T-helper 17 cell (primary cell): ENCODE data around the gene DEFB114. TPM values are rescaled to one million over a fixed set of nuclear protein-coding genes. Genes with fewer than 3 reads are reported as not detected.

Experiments used
- ATAC-seq: fragments of 150-1000 bp; cut with Tn5 transposase; 2 replicates; pipeline ENCODE4 v1.10.0; 2021; ENCODE audit warnings: mild to moderate bottlenecking, moderate library complexity
- DNase-seq, 3 donors: peaks; one replicate each; pipeline versions ENCODE4 v3.0.0 to v3.0.0-alpha.2; 2020 to 2021
- H3K9me3 ChIP-seq: one replicate; pipeline ENCODE4 v1.7.0; 2013; ENCODE audit warnings: low read length, mild to moderate bottlenecking; ENCODE audit not compliant: control insufficient read depth, poor library complexity, severe bottlenecking
- H3K27ac Mint-ChIP-seq: one replicate; pipeline ENCODE4 v1.8.0; 2022; ENCODE audit warnings: mild to moderate bottlenecking, moderate library complexity, mixed read lengths
- H3K27me3 Mint-ChIP-seq: one replicate; pipeline ENCODE4 v1.8.0; 2022; ENCODE audit warnings: mixed read lengths
- H3K36me3 Mint-ChIP-seq: one replicate; pipeline ENCODE4 v1.8.0; 2022; ENCODE audit warnings: low read depth, mixed read lengths
- H3K4me1 Mint-ChIP-seq: one replicate; pipeline ENCODE4 v1.8.0; 2022; ENCODE audit warnings: mild to moderate bottlenecking, mixed read lengths
- H3K4me3 Mint-ChIP-seq: one replicate; pipeline ENCODE4 v1.8.0; 2022; ENCODE audit warnings: mild to moderate bottlenecking, moderate library complexity, mixed read lengths
- total RNA-seq, 4 donors: library from RNA in 2 of 4; stranded (reverse) in 2 of 4; gene quantifications; one replicate each; pipeline ENCODE4 v1.2.3 and lab custom pipeline; 2022 to 2026

Gene DEFB114
- total RNA-seq, 2 donors from 2014 or later: not detected

DNA sequence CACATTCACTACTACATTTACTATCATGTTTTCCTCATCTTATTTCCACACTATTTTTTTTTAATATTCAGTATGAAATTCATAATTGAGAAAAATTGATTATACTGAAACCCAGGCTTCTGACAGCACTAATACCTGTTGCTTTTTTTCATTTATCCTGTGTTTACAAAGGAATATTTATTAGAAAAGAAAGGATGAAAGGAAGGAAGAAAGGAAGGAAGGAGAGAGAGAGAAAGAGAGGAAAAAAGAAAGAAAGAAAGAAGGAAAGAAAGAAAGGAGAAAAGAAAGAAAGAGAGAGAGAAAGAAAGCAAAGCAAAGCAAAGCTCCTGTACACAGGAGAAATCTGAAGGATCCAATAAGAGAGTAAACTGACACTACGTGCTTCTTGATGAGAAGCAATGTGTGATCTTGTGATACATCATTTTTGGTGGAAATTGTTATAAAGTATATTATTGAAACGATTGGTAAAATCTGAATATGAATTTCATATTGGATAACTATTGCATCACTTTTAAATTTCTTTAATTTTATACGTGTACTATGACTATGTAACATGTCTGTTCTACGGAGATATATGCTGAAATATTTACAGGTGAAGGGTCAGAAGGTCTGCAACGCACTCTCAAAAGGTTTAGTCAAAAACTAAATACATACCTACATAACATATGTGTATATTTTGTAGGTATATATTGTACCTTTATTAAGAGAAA, 43.9 kb downstream of the DEFB114 start:
- Mint-ChIP-seq H3K27ac (no peak overlapping the region), H3K36me3 (no peaks in the 10 kb centered on the region), H3K4me1 (no peaks in the 10 kb centered on the region), H3K4me3 (no peak overlapping the region), H3K27me3 (no peaks in the 10 kb centered on the region)
- DNase-seq: no peak
- ATAC-seq: no peak
- H3K9me3 ChIP-seq: no peaks in the 10 kb centered on the region

DNA sequence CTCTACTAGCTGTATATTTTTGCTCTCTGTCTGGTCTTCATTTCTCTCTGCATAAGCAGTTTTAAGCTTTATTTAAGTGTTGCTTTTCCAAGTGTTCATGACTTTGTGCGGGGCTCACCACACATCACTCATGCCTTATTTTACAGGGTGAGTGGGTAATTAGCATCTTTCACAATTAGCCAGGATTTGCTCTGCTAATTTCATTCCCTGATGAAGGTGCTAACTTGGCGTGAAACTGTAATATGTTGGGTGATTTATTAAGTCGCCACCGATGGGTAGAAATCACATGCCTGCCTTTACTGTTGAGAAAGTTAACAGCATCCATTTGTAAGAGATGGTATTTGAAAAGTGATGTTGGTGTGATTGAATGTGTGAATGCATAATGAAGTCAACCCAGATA, 44.7 kb downstream of the DEFB114 start:
- H3K9me3 ChIP-seq: no peaks in the 10 kb centered on the region
- no peaks in the 10 kb centered on the region for H3K4me1 Mint-ChIP-seq
- ATAC-seq (no peak), DNase-seq (no peak)
- no peaks in the 10 kb centered on the region for H3K36me3 Mint-ChIP-seq
- no peak overlapping the region for H3K27ac Mint-ChIP-seq
- no peak overlapping the region for H3K4me3 Mint-ChIP-seq
- no peaks in the 10 kb centered on the region for H3K27me3 Mint-ChIP-seq

DNA sequence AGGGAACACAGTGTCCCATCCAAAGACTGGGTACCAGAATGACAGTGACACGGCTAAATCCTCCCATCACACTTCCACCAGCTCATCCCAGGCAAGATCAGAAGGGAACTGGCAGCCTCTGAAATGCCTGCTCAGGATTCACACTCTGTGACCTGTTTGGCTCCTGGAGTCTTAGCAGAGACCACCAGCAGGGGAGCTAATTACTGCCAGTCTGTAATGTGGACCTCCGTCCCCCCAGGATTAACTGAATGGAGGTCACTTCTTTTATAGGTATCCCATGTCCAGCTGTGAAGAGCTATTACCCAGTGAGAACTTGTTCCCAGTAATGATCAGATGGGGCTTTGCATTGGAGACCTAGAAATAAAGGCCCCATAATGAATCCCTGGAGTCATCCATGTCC, 45.2 kb downstream of the DEFB114 start:
- no peaks in the 10 kb centered on the region for H3K36me3 Mint-ChIP-seq
- ATAC-seq (no peak), DNase-seq (no peak)
- no peaks in the 10 kb centered on the region for H3K27me3 Mint-ChIP-seq
- H3K27ac Mint-ChIP-seq: no peak overlapping the region
- no peaks in the 10 kb centered on the region for H3K4me1 Mint-ChIP-seq
- H3K9me3 ChIP-seq: no peaks in the 10 kb centered on the region
- no peak overlapping the region for H3K4me3 Mint-ChIP-seq

DNA sequence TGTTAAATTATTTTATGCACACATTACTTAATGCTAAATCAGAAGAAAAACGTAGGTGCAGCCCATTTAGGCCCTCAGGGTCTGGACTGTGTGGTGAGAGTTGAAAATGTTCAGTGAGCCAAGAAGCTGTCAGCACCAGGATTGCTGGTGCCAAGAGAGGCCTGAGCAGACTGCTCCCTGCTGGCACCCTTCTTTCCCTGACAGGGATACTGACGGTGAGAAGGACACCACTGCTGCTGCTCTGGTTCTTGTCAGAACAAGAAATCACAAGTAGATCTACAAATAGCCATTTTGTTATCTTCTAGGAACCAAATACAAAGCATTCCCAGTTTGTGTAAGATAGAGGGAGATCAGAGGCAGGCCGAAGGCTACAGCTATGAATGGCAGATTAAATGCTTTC, 48.9 kb downstream of the DEFB114 start:
- H3K4me3 Mint-ChIP-seq: no peak overlapping the region
- H3K9me3 ChIP-seq: no peaks in the 10 kb centered on the region
- no peaks in the 10 kb centered on the region for H3K27me3 Mint-ChIP-seq
- no peak overlapping the region for H3K27ac Mint-ChIP-seq
- DNase-seq (no peak), ATAC-seq (no peak)
- H3K4me1 Mint-ChIP-seq: no peaks in the 10 kb centered on the region
- no peaks in the 10 kb centered on the region for H3K36me3 Mint-ChIP-seq

DNA sequence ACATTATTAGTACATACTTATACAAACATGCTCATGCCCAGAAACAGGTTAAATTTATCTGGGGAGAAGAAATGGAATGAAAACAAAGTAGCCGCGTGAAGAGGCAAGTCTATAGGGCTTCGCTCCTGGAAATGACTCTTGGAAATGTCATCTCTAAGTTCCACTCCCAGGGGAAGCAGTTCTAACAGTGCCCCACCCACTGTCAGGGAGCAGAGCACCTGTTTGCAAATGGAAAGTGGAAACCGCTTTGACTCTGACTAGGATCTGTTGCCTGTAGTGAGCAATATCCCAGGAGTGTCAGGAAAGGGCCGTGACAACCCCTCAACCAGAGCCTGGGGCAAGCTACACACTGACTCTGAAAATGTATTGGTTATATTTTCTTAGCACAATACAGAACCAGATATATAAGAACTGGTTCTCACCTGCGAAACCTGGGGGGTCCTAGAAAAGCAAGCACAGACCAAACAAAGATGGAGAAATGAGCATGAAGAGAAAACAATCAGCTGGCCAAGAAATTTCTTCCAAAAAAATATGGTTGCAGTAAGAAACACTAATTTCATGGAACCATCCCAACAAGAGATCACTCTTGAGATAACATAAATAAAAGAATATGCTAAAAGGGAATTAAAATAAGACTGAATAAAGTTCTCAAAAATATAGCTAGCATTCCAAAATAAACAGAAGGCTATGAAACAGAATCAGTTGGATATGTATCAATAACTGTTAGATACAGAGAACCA, 50.2 kb downstream of the DEFB114 start:
- H3K27me3 Mint-ChIP-seq: no peaks in the 10 kb centered on the region
- DNase-seq: no peak
- no peak for ATAC-seq
- H3K27ac Mint-ChIP-seq: no peak overlapping the region
- H3K36me3 Mint-ChIP-seq: no peaks in the 10 kb centered on the region
- no peak overlapping the region for H3K4me3 Mint-ChIP-seq
- H3K9me3 ChIP-seq: no peaks in the 10 kb centered on the region
- H3K4me1 Mint-ChIP-seq: no peaks in the 10 kb centered on the region

DNA sequence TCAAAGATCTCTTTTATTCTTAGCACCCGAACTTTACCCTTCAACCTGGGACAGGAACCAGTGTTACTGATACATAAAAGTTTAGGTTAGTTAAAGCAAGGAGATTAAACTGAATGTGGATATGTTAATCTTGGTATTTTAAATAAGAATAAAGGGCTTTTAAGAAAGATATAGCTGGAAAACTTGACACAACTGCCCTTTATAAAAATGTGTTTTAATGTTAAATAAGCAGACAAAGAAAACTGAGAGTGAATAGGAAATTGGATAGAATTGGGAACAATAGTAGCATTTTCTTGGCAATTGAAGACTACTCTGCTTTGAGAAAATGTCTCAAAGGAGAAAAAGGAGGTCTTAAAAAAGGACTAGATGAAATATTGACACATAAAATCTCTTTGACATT, 51.8 kb downstream of the DEFB114 start:
- no peaks in the 10 kb centered on the region for H3K9me3 ChIP-seq
- Mint-ChIP-seq H3K36me3 (no peaks in the 10 kb centered on the region), H3K4me3 (no peak overlapping the region), H3K27ac (no peak overlapping the region), H3K4me1 (no peaks in the 10 kb centered on the region), H3K27me3 (no peaks in the 10 kb centered on the region)
- ATAC-seq (no peak), DNase-seq (no peak)

DNA sequence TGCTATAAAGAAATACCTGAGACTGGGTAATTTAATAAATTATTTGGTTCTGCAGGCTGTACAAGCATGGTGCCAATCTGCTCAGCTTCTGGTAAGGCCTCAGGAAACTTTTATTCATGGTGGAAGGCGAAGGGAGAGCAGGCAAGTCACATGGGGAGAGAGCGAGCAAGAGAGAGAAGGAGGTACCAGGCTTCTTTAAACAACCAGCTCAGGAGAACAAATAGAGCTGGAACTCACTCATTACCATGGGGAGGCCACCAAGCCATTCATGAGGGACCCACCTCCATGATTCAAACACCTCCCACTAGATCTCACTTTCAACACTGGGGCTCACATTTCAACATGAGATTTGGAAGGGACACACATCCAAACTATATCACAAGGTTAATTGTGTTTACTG, 52.7 kb downstream of the DEFB114 start:
- no peak overlapping the region for H3K27ac Mint-ChIP-seq

More for the DNA sequence above, 52.7 kb downstream of the DEFB114 start:
- no peaks in the 10 kb centered on the region for H3K36me3 Mint-ChIP-seq
- H3K4me3 Mint-ChIP-seq: no peak overlapping the region
- H3K4me1 Mint-ChIP-seq: no peaks in the 10 kb centered on the region
- no peaks in the 10 kb centered on the region for H3K27me3 Mint-ChIP-seq
- ATAC-seq (no peak), DNase-seq (no peak)
- H3K9me3 ChIP-seq: no peaks in the 10 kb centered on the region

Other genes with a start within 250 kb of the DEFB114 start
- gene CRISP3, start 219.8 kb downstream of the DEFB114 start, total RNA-seq: not detected
- gene PGK2, start 176.9 kb downstream of the DEFB114 start, total RNA-seq: not detected
- gene CRISP1, start 97.6 kb downstream of the DEFB114 start, total RNA-seq: not detected
- gene DEFB113, start 5.5 kb upstream of the DEFB114 start, total RNA-seq: not detected
- not detected for gene DEFB110, start 57.8 kb upstream of the DEFB114 start, total RNA-seq
- gene DEFB112, start 85.8 kb upstream of the DEFB114 start, total RNA-seq: not detected